Measurements from ENCODE around the gene MRGPRE.

Gene MRGPRE

DNA sequence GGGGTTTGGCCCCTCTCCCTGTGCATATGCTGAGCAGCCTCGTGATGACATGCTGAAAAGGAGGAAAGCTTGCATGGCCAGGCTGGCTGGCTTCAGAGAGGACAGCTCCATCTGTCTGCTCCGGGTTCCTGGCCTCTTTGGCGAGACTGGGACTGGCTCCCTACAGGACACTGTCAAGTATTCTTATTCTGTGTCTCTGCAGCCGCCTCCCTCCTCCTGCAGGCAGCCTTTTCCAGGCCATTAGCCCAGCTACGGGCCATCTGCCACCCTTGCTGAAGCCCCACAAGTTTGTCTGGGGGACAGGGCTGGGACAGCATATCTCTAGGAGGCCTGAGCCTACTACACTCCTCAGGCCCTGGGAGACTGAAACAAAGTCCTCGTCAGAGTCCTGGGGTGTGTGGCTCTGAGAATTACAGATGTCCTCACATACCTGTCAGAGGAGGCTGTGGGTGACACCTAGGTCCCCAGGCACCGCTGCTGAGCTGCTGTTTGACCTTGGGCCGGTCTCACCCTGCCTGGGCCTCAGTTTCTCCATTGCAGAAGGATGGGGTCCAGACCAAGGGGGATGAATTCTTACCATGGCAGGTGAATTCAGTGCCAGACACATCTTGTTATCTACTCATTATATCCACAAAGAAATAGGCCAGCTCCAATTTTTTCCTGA is 24.6 kb downstream of the MRGPRE start:
- DNase-seq = no peak

DNA sequence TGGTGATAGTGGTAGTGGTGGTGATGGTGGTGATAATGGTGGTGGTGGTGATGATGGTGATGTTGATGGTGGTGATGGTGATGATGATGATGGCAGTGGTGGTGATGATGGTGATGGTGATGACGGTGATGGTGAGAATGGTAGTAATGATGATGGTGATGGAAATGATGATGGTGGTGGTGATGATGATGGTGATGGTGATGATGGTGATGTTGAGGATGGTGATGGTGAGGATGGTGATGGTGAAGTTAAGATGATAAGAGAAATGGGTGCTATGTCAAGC is 25.4 kb downstream of the MRGPRE start:
- no peak for DNase-seq

DNA sequence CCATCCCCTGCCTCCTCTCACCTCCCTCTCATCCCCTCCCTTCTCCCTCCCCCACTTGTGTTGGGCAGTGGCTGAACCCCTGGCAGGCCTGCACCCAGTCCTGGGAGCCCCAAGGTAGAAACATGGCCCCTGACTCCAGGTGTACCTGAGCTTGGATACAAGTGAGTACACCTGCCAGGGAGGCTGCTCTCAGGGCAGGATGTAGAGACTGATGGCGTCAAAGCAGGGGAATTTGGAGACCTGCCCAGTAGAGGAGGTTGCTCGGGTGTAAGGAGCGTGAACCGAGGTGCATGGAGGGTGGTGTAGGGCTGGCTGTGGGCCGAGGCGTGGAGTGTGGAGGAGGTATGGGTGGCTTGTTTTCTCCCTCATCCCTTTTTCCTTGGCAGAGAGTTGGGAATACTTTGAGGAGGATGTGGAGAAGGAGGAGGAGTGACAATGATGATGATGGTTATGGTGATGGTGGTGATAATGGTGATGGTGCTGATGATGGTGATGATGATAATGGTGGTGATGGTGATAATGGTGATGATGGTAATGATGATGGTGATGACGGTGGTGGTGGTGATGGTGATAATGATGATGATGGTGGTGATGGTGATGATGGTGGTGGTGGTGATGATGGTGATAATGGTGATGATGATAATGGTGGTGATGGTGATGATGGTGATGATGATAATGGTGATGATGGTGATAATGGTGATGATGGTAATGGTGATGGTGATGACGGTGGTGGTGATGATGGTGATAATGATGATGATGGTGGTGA is 25.9 kb downstream of the MRGPRE start:
- no peak for DNase-seq

DNA sequence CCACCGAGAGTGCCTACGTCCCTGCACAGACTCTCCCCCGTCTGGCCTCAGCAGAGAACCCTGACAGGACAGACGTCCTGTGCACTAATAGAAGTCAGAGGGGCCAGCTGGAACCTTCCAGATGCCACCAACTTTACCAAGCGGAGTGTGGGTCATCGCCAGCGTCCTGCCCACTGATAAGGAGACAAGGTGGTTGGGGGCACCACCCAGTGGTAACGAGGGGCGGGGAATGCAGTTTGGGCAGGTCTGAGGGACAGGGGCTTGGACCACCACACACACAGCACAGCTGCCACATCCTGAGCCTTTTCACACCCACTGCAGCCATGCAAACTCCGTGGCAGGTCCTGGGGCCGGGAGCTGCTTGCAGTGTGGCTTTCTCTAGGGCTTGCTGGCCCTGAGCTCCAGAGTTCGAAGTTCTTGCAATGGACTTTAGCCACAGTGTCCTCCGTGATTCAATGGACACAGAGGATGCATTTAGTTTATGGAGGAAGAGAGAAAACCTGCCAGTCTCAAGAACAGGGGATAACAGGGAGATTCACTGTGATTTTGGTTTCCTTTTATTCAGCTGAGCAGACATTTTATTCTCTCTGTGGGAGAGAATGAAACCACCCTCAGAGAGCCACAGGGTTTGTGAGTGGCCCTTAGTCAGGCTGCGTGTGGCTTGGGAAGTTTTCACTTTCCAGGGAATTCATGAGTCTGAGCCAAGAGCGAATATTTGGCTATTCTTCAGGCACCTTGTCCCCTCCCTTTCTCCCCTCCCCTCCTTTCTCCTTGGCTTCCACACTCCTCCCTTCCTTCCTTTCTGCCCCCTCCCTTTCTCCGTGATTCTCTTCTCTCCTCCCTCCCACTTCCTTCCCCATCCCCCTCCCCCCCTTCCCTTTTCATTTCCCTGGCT is 26.7 kb downstream of the MRGPRE start:
- no peak for DNase-seq

DNA sequence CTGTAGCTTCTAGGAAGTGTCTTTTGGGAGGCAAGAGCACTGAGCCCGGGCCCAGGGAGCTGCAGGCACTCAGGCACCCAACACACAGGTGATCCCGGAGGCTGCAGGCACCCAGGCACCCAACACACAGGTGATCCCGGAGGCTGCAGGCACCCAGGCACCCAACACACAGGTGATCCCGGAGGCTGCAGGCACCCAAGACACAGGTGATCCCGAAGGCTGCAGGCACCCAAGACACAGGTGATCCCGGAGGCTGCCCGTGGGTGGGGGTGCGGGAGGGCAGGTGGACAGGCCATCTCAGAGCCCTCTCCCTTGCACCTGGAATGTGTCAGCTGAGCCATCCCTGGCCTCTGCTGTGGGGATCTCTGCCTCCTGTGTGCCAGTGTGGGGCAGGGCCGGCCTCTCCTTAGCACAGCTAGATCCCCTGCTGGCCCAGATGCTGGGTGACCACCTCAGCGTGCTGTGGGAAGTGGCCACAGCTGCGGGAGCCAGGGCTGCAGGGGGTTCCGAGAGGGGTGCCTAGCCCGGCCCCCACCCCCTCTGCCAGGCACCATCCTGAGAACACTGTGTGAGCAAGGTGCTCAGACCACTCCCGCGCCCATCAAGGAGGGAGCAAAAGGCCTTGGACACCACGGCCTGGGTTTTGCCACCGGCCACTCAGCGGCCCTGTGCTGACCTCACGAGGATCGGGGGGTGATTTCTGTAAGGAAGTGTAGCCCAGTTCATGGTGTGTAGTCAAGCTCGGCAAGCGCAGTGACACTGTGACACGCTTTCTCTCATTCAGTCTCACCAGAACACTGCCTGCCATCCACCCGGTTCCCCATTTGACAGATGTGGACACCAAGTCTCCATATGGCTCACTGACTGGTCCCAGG is 27.8 kb downstream of the MRGPRE start:
- DNase-seq = no peak

DNA sequence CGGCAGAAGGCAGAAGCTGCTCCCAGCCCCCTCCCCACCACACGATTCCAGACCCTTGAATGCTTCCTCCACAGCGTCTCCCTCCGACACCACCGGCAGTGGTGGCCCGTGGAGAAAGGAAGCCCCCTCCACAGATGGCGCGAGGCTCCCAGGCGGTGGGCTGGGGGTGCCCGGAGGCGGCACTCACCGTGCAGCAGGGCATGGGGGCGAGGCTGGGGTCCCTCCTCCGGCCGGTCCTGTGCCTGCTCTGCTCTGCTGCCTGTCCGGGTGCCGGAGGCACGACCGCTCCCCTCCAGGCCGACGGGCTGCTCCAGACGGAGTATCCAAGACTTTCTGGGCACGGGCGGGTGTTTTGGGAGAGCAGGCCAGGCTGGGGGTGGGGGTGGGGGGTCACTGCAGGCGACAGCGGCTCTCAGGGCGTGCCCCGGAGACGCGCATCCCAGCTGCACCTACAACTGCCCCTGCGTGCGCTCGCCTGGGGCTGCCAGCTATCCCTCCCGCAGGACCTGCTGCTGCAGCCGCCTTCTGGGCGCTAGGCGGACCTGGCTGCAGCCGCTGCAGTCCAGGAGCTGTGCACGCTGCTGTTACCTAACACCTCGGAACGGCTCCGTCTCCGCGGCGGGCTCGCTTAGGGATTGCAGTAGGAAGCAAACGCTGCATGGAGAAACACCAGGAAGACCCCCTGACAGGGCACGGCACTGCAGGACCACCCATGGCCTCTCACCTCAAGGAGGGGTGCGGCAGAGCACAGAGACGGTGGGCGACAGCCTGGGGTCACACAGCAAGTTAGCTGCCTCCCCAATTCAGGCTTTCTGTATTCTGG is 28.8 kb downstream of the MRGPRE start:
- DNase-seq = peak; percentile 74

DNA sequence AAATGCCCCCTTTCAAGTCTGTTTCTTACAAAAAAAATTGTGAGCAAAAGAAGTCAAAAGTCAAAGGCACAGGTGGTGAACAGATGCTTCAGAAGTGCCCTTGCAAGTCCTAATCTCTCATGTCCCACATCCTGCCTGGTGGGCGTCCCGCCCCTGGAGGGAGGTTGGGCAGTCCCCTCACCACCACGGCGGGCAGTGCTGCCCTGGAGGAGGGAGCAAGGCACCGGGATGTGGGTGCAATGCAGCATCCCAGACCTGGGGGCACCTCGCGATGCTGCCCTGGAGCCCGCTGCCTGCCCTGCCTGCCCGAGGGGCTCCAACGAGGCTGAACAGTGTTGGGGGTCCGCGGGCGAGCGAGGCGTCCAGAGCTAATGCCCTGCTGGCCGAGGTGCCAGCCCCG is 29.5 kb downstream of the MRGPRE start:
- DNase-seq = no peak

DNA sequence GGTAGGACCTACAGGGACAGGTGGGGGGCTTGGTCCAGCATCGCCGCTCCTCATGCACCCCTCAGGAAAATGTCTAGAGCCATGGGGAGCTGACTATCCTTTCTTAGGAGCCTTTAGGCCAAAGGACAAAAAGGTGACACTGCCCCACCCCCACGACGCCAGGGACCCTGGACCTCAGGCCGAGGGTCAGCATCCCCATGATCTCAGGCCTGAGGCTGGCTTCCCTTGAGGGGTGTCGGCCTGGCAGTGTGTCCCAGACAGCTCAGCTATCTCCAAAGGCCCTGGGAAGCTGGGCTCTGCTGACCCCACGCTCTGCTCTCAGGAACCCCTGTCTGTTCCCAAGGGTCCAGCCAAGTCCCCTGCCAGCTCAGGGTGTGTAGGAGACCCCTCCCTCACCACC is 29.9 kb downstream of the MRGPRE start:
- no peak for DNase-seq

DNA sequence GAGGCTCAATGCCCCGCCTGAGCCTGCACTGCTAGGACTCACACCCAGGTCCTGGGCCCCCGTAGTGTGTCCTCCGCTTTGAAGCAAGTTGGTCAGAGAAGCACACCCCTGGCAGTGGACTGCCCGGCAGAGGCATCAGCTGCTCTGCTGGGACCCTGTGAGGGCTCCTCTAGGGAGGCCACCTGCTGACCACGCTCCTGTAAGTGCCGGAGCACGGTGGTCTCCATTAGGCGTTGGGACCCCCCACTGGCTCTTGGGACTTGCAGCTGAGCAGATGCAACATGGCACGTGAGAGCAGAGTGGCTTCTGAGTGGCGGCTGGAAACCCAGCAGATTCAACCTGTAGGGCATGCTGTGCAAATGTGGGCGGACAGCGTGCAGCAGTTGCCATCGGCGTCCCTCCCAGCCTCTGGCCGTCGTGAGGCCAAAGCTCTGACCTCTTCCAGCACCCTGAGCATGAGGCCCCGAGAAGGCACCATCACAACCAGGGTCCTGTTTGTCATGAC is 30.5 kb downstream of the MRGPRE start:
- DNase-seq = peak; percentile 50

DNA sequence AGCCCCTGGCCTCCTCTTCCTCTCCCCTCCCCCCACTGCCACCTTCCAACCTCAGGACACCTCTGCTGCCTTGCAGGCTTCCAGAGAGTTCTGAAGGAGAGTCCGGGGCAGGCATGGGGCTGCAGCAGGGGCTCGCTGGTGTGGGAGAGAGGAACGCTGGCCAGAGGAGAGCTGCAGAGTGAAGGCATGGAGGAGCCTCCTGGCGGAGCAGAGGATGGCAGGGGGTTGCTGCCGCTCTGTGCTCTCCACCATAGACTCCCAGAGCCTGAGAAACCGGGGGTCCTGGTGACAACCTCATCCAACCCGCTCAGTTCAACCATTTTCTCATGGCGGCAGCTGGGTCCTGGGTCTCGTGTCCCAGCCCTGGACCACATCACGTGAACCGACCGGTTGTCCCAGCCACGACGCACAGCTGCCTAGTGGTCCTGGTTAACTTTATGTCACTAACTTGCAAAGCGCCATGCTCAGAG is 31.1 kb downstream of the MRGPRE start:
- DNase-seq = no peak

DNA sequence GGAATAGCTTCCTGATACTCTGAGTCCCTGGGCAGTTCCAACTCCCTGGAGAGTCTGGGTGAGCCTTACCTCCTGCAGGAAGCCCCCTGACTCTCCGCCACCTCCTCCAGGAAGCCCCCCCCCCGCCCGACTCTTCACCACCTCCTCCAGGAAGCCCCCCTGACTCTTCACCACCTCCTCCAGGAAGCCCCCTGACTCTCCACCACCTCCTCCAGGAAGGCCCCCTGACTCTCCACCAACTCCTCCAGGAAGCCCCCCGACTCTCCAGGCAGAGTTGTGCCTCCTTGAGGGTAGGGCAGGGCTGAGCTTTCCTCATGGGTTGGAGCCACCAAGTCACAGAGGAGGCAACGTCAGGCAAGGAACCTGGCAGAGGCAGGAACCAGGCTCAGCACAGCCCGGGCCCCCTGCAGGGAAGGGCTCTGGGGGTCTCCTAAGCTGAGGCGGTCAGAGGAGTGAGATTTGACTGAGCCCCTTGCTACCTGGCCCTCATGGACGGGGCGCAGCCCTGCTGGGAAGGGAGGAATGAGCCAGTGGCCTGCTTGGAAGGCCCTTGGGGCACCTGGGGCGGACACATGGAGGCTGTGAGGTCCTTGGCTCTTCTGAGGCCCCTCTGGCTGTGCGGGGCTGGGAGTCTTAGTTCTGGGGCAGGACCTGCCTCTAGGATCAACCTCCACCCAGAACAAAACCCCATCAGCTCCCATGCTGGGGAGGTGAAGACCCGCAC is 31.7 kb downstream of the MRGPRE start:
- peak; percentile 52 for DNase-seq

DNA sequence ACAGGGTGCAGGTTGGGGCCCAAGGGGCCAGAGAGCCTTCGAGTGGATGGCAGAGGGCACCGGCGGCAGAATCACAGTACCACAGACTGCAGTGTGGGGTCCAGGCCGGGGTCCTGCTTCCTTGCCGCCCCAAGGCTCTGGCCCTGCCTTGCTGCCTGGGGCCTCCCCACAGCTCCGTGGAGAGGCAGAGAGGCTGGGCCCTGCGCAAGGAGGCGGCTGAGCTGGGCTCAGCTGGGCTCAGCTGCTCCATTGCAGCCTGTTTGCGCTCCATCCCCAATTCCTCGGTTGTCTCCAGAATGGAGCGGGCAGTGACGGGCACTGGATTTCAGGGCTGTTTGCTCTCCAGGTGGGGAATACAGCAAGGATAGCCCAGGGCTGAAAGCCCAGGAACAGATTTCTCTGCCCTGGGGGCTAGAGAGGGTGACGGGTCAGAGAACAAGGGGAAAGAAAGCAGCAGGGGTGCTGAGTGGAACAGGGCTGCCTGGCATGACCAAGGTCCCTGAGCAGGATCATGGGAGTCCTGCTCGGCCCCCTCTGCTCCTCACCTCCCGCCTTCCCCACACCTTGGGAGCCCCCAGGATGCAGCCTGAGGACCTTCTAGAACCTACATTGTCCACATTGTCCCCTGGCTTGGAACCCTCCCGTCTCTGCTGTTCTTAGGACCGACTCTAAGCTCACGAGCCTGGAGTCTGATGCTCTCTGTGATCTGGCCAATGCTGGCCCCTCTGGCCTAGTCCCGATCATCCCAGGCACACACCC is 32.5 kb downstream of the MRGPRE start:
- peak; percentile 50 for DNase-seq

DNA sequence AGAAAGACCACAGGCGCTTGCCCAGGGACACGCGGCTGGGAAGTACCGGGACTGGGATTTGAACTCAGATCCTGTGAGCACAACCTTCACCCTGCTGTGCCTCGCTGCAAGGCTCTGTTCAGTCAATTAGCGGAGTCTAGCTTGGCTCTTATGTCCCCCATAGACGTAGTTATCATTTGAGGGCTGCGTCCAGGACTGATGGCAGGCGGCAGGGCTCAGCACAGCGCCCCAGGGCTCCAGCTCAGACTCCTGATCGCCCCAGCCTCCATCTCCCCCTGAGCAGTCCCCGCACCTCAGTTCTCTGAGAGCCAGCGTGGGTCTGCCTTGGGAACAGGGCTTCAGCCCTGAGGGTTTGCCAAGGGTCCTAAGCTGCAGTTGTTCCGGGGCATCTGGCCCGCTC is 33.4 kb downstream of the MRGPRE start:
- DNase-seq = peak; percentile 42

DNA sequence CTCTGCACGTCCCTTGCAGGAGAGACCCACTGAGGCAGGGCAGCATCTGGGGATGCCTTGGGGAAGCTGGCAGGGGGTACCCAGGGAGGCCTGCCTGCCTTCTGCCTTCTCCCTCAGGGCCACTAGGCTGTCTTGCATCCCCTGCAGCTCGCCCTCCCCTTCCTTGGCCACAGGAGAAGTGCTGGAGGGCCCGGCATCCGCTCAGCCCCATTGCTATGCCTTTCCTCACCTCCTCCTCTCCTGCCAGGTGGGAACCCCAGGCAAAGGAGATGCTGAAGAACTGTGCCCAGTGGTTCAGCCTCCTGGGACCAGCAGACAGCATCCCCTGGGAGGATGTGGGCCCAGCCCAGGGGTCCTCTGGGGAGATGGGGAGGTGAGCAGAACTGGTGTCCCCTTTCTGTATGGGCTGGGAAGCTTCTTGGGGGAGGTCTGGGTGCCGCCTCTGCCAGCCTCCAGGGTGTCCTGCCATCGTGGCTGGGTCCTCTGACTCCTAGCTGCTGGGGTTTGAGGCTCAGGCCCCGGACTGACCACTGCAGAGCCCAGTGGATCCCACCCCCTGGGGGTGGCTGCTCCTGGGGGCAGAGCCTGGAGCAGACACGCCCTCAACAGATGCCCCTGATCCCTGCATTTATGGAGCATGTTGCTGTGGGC is 34.2 kb downstream of the MRGPRE start:
- DNase-seq = peak; percentile 51

DNA sequence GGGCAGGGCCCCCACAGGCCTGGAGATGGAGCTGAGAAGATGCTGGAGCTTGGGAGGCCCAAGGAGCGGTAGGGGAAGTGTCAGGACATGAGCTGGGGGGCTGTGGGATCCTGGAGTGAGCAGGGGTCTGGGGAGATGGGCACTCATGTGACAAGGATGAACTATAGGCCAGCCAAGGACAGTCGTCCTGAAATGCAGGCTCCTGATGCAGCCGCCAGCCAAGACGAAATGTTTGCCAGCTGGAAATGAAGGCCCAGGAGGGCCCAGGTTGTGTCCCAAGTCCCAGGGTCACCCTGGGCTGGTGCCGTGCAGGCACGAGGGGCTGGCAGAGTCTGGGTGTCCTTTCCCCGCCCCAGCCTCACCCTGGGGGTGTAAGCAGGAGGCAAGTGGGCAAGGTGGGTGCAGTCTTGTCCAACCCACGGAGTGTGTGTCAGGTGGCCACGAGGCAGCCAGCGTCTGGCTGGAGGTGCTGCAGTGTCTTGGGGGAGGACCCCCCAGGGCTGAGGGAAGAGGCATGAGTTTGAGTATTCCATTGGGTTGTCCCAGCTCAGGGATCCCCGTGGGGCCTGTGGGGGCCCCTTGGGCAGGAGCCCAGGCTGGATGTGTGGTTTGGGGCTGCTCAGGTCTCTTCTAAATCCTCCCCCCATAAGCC is 35.0 kb downstream of the MRGPRE start:
- DNase-seq = peak; percentile 40

DNA sequence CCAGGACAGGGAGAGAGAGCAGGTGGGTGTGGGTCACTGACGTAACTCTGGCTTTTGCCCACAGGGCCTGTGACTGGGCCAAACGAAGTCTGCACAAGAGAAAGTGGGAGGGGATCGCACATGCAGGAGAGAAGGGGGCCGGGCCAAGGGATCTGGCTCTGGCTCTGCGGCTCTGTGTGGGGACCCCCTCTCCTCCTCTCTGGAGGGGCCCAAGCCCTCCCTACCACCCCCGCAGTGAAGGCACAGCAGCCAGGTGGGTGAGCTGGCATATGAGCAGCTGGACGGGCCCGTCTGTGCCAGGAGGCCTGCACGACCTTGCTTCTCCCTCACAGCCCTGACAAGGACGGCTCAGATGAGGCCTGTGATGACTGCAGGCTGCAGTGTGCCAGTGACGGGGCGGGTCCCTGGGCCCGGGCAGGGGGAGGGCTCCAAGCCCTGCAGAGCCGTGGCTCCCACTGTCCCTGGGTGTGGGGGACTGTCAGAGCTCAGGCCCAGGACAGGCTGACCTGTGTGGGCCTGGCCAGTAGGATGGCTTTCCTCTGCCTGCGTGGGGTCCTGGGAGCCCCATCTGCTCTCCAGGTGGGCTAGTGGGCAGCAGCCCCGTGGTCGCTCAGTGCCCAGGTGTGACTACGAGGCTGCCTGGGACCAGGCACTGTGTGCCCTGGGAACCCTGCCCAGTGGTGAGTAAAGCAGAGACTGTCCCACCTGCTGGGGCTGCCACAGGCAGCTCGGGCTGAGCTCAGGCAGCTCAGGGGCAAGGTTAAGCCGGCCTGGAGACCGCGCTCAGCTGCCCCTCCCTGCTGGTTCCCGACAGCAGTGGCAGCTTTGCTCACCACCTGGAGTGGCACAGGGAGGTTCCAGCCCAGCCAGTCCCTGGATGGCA is 35.8 kb downstream of the MRGPRE start:
- peak; percentile 53 for DNase-seq

DNA sequence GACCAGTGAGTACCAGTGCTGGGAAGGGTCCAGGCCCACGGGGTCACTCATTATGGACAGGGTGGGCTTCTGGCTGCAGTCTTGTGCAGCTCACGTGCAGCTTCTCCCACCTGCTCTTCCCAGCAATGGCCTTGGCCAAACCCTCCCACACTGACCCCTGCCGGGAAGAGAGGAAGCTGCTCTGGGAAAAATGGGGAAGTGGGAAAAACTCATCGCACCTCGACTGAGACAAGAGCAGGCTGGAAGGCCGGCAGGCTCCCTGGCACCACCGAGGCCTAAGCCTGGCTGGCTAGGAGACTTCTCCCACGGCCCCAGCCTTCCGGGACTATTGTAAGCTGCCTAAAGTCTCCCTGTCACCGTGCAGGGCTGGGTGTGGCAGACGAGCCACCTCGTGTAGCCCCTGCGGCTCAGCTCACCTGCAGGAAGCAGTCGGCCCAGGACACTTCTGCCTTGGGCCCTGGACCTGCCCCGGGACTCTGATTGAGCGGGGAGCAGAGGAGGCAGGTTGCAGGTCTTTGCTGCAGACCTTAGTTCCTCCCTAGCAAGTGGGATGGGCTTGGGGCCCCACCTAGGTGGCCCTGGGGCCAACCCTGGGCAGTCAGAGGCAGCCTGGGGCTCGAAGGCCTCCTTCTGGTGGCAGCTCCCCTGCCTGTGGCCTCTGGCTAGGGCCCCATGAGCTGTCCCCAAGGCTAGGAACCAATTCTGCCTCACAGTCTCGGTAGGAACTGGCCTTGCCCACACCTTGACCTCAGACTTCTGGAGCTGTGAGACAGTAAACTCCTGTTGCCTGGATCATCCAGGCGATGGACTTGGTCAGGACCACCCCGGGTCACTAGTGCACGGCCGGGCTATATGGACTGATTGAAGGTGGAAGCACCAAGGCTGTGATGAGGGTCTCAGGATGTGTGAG is 36.7 kb downstream of the MRGPRE start:
- DNase-seq = peak; percentile 61

Data from islet precursor cell (in vitro differentiated cells).